GM19328 (cell line): ENCODE results near the gene OR10K1.
"Not testable (repeated sequence)": the region's sequence is repeated elsewhere in the genome, so short reads cannot be mapped to it uniquely, and the experiment has no call there.

Source experiments
- ATAC-seq: cut with Tn5 transposase; IDR thresholded peaks from one replicate; pipeline ENCODE4 v1.9.1; 2021; ENCODE audit warnings: mild to moderate bottlenecking, moderate library complexity; ENCODE audit not compliant: unreplicated experiment

Gene OR10K1

GRCh38 chr1:158461534-158461933, at the start of gene OR10K1:
Gene OR10K1 (plus strand): TSS chr1:158461834. CDS start chr1:158465562, 3,728 bp downstream.
- ATAC-seq = no peak

GRCh38 chr1:158414651-158415345, 46.8 kb upstream of the OR10K1 start:
- no peak for ATAC-seq

- ATAC-seq = no peak
These were observed 44.0 kb upstream of the OR10K1 start for GRCh38 chr1:158417586-158417985.

GRCh38 chr1:158422212-158422611, 39.4 kb upstream of the OR10K1 start:
- no peak for ATAC-seq

- no peak for ATAC-seq
These were observed 36.6 kb upstream of the OR10K1 start for GRCh38 chr1:158425027-158425426.

- no peak for ATAC-seq
These were observed 35.5 kb upstream of the OR10K1 start, which contains the start of gene OR10K2 for GRCh38 chr1:158426137-158426536. Gene OR10K2 (minus strand): TSS chr1:158426237. CDS start chr1:158420866, 5,371 bp downstream.

GRCh38 chr1:158430163-158430562, 31.5 kb upstream of the OR10K1 start:
- not testable (repeated sequence) for ATAC-seq

GRCh38 chr1:158434741-158435140, 26.9 kb upstream of the OR10K1 start:
- no peak for ATAC-seq

GRCh38 chr1:158445376-158445775, 16.3 kb upstream of the OR10K1 start:
- ATAC-seq = no peak

- no peak for ATAC-seq
These were observed 7.1 kb upstream of the OR10K1 start for GRCh38 chr1:158454537-158454936.

GRCh38 chr1:158457246-158457645, 4.4 kb upstream of the OR10K1 start:
- no peak for ATAC-seq

GRCh38 chr1:158458263-158458662, 3.4 kb upstream of the OR10K1 start:
- ATAC-seq = no peak

- no peak for ATAC-seq
These were observed 10.3 kb downstream of the OR10K1 start, which contains the start of gene OR10R2 for GRCh38 chr1:158471920-158472319. Gene OR10R2 (plus strand): TSS chr1:158472220. CDS start chr1:158472326, 106 bp downstream.

- no peak for ATAC-seq
These were observed 23.8 kb downstream of the OR10K1 start for GRCh38 chr1:158485455-158485854.

GRCh38 chr1:158491316-158491715, 29.7 kb downstream of the OR10K1 start:
- no peak for ATAC-seq

- ATAC-seq = no peak
These were observed 31.4 kb downstream of the OR10K1 start for GRCh38 chr1:158493054-158493453.

GRCh38 chr1:158494796-158495195, 33.2 kb downstream of the OR10K1 start:
- no peak for ATAC-seq

- ATAC-seq = no peak
These were observed 34.7 kb downstream of the OR10K1 start for GRCh38 chr1:158496374-158496773.

GRCh38 chr1:158506369-158506987, 44.8 kb downstream of the OR10K1 start:
- ATAC-seq = no peak

GRCh38 chr1:158507511-158507910, 45.9 kb downstream of the OR10K1 start:
- no peak for ATAC-seq

GRCh38 chr1:158509471-158510156, 48.0 kb downstream of the OR10K1 start:
- no peak for ATAC-seq

GRCh38 chr1:158516966-158517365, 55.3 kb downstream of the OR10K1 start:
- ATAC-seq = no peak
